Astrocyte of the cerebellum (primary cell): ENCODE results near the gene SP5.

ENCODE experiments used
- DNase-seq: peaks from one replicate; pipeline ENCODE4 v3.0.0-alpha.2; 2011; ENCODE audit warnings: low read depth
- H3K4me3 ChIP-seq: 2 replicates; pipeline ENCODE4 v1.5.1; 2011; ENCODE audit warnings: mild to moderate bottlenecking, low read depth, low read length, moderate library complexity
- in situ Hi-C: cut with HindIII; loops from 2 replicates; pipeline ENCODE4 v1.10.0; 2017; ENCODE audit warnings: low sequenced_read_pairs
- TF ChIP-seq, protein P1 (sequence below): IDR thresholded peaks from 2 replicates; pipeline ENCODE4 v1.5.1; 2012; ENCODE audit warnings: low read length, low read depth, moderate library complexity, mild to moderate bottlenecking; ENCODE audit errors: missing control alignments

SP5 gene

DNA sequence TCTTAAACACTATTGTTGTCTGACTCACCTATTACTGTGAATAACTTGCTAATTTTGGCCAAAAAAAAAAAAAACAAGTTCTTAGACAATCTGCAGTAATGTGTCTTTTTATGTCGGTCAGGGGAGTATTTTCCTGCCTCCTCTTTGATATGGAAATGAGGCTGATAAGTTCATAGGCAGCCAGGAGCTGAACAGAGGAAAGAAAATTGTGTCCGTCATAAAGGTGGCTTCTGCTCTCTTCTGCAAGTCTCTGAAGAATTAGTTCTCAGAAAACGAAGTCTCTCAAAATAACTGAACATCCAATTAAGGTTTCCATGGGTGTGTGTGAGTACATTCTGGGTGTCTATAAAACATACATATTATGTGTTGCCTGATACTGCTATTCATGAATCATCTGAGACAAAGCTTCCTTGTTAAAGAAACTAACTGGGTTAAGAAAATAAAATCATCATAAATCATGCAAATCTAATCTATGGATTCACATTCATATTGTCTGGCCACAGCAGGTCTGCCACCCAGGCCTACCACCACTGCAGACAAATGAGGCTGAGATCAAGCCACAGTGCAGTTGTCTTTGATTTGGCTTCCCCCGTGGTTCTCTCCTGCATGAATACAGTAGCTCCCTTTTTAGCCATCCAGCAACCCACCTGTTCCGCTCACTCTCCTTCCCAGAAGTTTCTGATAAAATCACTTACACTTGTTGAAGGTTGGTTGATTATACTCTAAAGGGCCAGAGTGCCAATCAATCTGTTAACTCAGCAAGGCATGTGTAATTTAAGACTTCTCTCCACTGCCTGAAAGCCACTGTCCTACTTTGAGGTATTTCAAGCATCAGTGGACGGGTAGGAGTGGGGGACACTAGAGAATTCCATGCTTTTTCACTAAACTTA, 19.4 kb upstream of the SP5 start:
- TF ChIP-seq, protein P1, sequence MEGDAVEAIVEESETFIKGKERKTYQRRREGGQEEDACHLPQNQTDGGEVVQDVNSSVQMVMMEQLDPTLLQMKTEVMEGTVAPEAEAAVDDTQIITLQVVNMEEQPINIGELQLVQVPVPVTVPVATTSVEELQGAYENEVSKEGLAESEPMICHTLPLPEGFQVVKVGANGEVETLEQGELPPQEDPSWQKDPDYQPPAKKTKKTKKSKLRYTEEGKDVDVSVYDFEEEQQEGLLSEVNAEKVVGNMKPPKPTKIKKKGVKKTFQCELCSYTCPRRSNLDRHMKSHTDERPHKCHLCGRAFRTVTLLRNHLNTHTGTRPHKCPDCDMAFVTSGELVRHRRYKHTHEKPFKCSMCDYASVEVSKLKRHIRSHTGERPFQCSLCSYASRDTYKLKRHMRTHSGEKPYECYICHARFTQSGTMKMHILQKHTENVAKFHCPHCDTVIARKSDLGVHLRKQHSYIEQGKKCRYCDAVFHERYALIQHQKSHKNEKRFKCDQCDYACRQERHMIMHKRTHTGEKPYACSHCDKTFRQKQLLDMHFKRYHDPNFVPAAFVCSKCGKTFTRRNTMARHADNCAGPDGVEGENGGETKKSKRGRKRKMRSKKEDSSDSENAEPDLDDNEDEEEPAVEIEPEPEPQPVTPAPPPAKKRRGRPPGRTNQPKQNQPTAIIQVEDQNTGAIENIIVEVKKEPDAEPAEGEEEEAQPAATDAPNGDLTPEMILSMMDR, result no peak
- in situ Hi-C loops, result no loop called here
- no peak for DNase-seq
- H3K4me3 ChIP-seq, result no peak overlapping the region

DNA sequence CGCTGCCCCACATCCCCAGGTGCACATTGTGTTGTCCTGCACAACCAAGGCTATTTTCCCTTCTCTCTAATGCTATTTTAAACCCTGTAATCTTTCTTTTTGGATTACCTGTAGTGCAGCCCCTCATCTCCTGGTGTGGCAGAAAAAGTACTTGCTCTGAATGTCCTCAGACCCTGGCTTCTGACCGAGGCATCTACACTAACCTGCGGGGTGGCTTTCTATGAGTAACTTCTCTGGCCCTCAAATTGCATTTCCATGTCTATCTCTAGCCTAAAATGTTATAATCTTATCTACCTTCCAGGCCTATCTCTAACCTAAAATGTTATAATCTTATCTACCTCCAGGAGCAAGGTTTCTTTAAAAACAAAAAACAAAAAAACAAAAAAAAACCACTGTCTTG, 18.2 kb upstream of the SP5 start:
- DNase-seq, result no peak
- in situ Hi-C loops, result no loop called here
- no peak overlapping the region for H3K4me3 ChIP-seq
- TF ChIP-seq, protein P1, result no peak

DNA sequence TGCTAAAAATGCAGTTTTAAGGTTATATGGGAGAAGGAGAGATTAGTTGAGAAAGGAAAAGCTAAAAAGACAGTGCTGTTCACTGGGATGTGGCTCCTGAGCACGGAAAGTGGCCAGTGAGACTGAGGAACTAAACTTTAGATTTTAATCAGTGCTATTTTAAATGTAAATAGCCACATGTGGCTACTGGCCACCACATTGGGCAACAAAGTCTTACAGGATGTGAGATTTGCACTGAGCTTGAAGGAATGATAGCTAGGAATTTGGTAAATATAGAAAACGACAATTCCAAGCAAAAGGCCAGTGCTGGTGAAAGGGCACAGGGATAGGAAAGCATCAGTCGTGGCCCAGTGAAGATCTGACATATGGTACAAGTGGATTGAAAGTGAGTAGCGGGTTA, 14.1 kb upstream of the SP5 start:
- DNase-seq, result no peak
- H3K4me3 ChIP-seq, result no peak overlapping the region
- TF ChIP-seq, protein P1, result no peak
- in situ Hi-C loops, result loop anchor here (25.0 kb wide), 1 partner anchor 289 kb away; no protein-coding TSS in a partner anchor

DNA sequence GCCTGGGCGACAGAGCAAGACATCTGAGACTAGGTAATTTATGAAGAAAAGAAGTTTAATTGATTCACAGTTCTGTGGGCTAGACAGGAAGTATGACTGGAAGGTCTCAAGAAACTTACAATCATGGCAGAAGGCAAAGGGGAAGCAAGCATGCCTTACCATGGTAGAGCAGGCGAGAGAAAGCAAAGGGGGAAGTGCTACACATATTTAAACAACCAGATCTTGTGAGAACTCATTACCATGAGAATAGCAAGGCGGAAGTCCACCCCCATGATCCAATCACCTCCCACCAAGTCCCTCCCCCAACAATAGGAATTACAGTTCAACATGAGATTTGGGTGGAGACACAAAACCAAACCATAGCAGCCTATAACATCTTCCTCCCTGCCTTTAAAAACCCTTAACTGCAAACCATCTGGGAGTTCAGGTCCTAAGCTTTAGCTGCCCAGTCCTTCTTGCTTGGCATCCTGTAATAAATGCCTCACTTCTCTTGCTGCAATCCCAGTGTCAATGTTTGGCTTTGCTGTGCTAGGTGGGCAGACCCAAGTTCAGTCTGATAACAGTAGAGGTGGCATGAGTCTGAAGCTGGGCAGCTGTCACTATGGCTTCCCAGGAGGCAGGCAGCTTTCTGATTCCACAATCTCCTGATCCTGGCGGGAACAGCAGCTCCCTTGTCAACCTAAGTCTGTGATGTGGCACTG, 11.2 kb upstream of the SP5 start:
- TF ChIP-seq, protein P1, result no peak

DNA sequence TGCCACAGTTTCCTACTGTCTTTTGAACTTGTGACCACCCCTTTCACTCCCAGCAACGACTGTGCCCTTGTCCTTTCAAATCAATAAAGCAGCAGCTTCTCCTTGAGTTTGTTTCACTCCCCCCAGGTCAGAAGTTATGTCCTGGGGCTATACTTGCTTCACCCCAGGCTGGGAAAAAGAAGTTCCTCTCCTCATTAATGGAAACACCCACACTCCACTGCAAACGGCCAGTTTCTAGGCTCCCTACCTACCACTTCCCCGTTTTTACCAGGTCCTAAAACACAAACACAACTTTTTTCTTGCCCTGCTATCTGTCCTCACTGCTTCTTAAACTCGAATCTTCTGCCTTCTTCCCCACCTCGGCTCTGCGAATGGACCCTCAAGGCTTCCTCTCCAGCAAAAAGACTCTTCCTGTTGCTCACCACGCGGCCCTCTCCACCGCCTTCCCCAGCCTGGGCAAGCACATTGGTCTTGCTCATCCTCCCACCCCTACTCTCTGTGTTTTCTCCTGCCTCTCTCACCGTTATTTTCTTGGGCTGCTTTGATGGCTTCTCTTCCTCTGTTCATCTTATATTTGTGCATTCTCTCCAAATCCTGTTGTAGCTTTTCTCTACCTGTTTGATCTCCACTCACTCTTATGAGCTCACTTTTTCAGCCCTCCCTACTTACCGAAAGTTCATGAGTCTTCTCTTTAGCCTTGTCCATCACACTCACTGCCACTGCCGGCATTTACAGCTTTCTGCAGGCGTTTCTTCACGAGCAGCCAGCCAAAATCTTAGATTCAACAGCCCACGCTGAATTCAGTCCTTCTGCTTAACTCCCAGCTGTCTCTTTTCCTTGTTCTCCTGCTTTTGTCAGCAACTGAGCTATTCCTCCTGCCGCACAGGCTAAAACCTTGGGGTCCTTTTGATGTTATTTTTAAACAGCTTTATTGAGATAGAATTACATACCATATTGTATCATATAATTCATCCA, 7.0 kb upstream of the SP5 start:
- no peak for DNase-seq
- no peak overlapping the region for H3K4me3 ChIP-seq
- in situ Hi-C loops, result loop anchor here (25.0 kb wide), 1 partner anchor 296 kb away; no protein-coding TSS in a partner anchor
- TF ChIP-seq, protein P1, result no peak

More for the DNA sequence above, 11.2 kb upstream of the SP5 start:
- in situ Hi-C loops, result loop anchor here (25.0 kb wide), 1 partner anchor 292 kb away; no protein-coding TSS in a partner anchor
- no peak overlapping the region for H3K4me3 ChIP-seq
- DNase-seq, result no peak

DNA sequence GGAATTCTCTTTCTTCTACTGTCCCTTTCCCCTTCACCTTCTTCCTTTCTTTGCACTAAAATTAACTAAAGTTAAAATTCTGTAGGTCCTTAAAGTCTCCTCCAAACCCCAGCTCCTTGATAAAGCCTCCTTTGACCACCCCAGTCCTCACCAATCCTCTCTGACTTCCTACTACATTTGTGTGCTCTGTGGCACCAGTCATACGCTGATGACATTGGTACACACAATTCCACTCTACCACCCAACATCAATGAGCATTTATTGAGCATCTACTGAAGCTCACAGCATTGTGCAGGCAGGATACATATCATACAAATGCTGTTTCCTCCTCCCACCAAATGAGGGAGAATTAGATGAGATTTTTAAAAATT, 4.5 kb upstream of the SP5 start:
- H3K4me3 ChIP-seq, result no peak overlapping the region
- TF ChIP-seq, protein P1, result no peak
- in situ Hi-C loops, result loop anchor here (25.0 kb wide), 1 partner anchor 298 kb away; no protein-coding TSS in a partner anchor
- DNase-seq, result no peak
